OCI-LY1 (cell line): ENCODE data around the gene ZNF618.

ENCODE experiments used
- H2AFZ ChIP-seq: fragments of 200-600 bp; sonication (generic), shearing (Covaris generic); 2 replicates; pipeline ENCODE4 v1.6.0; 2014; ENCODE audit warnings: antibody characterized with exemption, mild to moderate bottlenecking, low read length
- H3F3A ChIP-seq: fragments of 200-600 bp; sonication (generic), shearing (Covaris generic); 2 replicates; pipeline ENCODE4 v1.6.0; 2014; ENCODE audit warnings: mild to moderate bottlenecking, antibody characterized with exemption, low read length, moderate library complexity; ENCODE audit not compliant: insufficient read depth
- H3K27ac ChIP-seq: fragments of 200-600 bp; sonication (generic); 2 replicates; pipeline ENCODE4 v1.5.1; 2014; ENCODE audit warnings: low read length, mixed run types, mild to moderate bottlenecking, low read depth; ENCODE audit not compliant: poor library complexity, severe bottlenecking
- H3K27me3 ChIP-seq: fragments of 200-600 bp; sonication (generic); 2 replicates; pipeline ENCODE4 v1.6.0; 2014; ENCODE audit warnings: antibody characterized with exemption, mild to moderate bottlenecking, low read length, moderate library complexity; ENCODE audit not compliant: insufficient read depth
- H3K36me3 ChIP-seq: fragments of 200-600 bp; sonication (generic); 2 replicates; pipeline ENCODE4 v1.6.1; 2014; ENCODE audit warnings: mild to moderate bottlenecking, antibody characterized with exemption, low read length, moderate library complexity, mixed read lengths; ENCODE audit not compliant: insufficient read depth
- H3K4me1 ChIP-seq: fragments of 200-600 bp; sonication (generic); 2 replicates; pipeline ENCODE4 v1.5.1; 2014; ENCODE audit warnings: mild to moderate bottlenecking, low read length, moderate library complexity; ENCODE audit not compliant: insufficient read depth, severe bottlenecking
- H3K4me2 ChIP-seq: fragments of 200-600 bp; sonication (generic), shearing (Covaris generic); 2 replicates; pipeline ENCODE4 v1.6.1; 2014; ENCODE audit warnings: low read length
- H3K4me3 ChIP-seq: fragments of 200-600 bp; sonication (generic); 2 replicates; pipeline ENCODE4 v1.5.1; 2014; ENCODE audit warnings: low read length, low read depth, mild to moderate bottlenecking, mixed read lengths; ENCODE audit not compliant: poor library complexity, severe bottlenecking
- H3K79me2 ChIP-seq: fragments of 200-600 bp; shearing (Covaris generic); 2 replicates; pipeline ENCODE4 v1.6.1; 2016; ENCODE audit warnings: mixed run types, low read length, mixed read lengths; ENCODE audit not compliant: insufficient read depth
- H3K9ac ChIP-seq: fragments of 200-600 bp; sonication (generic), shearing (Covaris generic); 2 replicates; pipeline ENCODE4 v1.6.1; 2014; ENCODE audit warnings: mild to moderate bottlenecking, low read length, mixed read lengths
- H3K9me2 ChIP-seq: fragments of 200-600 bp; sonication (generic), shearing (Covaris generic); 2 replicates; pipeline ENCODE4 v1.6.1; 2014; ENCODE audit warnings: low read depth, mild to moderate bottlenecking, low read length, mixed read lengths
- H3K9me3 ChIP-seq: fragments of 200-600 bp; shearing (Covaris generic); 2 replicates; pipeline ENCODE4 v1.6.1; 2014; ENCODE audit warnings: low read length, mixed read lengths
- H4K20me1 ChIP-seq: fragments of 200-600 bp; sonication (generic), shearing (Covaris generic); 2 replicates; pipeline ENCODE4 v1.6.0; 2016; ENCODE audit warnings: mild to moderate bottlenecking, low read length; ENCODE audit not compliant: insufficient read depth
- EZH2 ChIP-seq: fragments of 200-600 bp; sonication (generic), shearing (Covaris generic); IDR thresholded peaks from 2 replicates; pipeline ENCODE4 v1.8.0; 2017; ENCODE audit warnings: borderline replicate concordance, mixed run types, mild to moderate bottlenecking, antibody characterized with exemption, low read length, moderate library complexity, mixed read lengths
- TF ChIP-seq, protein P1 (sequence below): fragments of 200-600 bp; sonication (generic), shearing (Covaris generic); IDR thresholded peaks from 2 replicates; pipeline ENCODE4 v1.5.1; 2017; ENCODE audit warnings: mild to moderate bottlenecking, antibody characterized with exemption, low read length, moderate library complexity, mixed read lengths

Gene ZNF618

DNA sequence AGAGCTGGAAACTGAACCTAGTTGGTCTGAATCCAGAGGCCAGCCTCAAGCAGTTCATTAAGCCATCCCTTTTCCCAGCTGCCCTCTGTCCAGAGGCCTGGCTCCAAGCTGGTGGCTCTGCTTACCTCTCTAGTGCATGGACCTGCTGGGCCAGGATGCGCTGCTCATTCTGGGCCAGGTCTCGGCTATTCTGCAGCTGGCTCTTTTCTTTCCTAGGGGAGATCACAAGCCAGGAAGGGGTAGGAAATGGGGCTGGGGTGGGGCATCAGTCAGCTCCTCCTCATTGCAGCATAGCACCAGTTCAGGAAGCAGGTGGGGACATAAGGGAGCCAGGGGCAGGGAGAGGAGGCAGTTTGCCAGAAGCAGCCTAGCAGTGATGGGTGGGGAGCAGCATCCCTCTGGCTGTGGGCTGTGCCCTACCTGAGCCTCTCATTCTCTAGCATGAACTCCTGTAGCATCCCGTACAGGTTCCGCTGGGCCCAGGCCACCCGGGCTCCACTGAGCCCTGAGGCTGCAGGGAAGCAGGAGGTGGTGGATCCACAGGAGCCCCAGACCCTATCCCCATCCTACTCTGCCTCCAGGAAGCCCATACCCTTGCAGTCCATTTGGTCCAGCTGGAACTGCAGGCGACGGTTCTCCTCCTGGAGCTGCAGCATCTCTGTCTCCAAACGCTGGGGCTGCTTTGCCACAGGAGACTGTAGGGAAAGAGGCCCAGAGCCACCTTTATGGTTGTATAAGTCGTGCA lies 217.8 kb downstream of the ZNF618 start:
- Histone ChIP-seq H3K9ac (no peak overlapping the region), H3K27ac (no peak overlapping the region), H3K27me3 (no peaks in the 10 kb centered on the region), H3K4me2 (no peak overlapping the region), H2AFZ (no peak overlapping the region), H3K9me3 (no peaks in the 10 kb centered on the region), H3K9me2 (no peaks in the 10 kb centered on the region), H4K20me1 (no peaks in the 10 kb centered on the region), H3K4me1 (no peaks in the 10 kb centered on the region), H3F3A (no peaks in the 10 kb centered on the region), H3K36me3 (no peaks in the 10 kb centered on the region), H3K4me3 (no peak overlapping the region), H3K79me2 (no peaks in the 10 kb centered on the region)
- TF ChIP-seq, protein P1, sequence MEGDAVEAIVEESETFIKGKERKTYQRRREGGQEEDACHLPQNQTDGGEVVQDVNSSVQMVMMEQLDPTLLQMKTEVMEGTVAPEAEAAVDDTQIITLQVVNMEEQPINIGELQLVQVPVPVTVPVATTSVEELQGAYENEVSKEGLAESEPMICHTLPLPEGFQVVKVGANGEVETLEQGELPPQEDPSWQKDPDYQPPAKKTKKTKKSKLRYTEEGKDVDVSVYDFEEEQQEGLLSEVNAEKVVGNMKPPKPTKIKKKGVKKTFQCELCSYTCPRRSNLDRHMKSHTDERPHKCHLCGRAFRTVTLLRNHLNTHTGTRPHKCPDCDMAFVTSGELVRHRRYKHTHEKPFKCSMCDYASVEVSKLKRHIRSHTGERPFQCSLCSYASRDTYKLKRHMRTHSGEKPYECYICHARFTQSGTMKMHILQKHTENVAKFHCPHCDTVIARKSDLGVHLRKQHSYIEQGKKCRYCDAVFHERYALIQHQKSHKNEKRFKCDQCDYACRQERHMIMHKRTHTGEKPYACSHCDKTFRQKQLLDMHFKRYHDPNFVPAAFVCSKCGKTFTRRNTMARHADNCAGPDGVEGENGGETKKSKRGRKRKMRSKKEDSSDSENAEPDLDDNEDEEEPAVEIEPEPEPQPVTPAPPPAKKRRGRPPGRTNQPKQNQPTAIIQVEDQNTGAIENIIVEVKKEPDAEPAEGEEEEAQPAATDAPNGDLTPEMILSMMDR, result no peak
- TF ChIP-seq EZH2, result no peak

DNA sequence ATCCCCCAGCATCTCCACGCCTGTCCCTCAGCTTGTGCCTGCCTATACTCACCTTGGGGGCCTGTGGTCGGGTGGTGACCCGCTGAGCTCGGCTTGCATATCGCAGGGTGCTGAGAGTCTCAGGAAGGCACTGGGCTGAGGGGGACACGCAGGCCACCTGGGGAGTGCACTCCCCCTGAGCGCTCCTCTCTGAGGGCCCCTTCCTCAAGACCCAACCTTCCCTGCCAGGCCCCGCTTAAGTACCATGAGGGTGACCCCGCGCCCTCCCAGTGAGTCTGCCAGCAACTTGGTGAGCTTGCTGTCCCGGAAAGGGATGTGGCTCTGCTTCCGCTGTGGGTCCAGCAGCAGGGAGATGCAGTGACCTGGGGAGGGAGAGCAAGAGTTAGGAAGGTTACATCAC lies 218.9 kb downstream of the ZNF618 start:
- Histone ChIP-seq H3K9ac (no peak overlapping the region), H3K36me3 (no peaks in the 10 kb centered on the region), H3K79me2 (no peaks in the 10 kb centered on the region), H3K27ac (no peak overlapping the region), H3K9me2 (no peaks in the 10 kb centered on the region), H3F3A (no peaks in the 10 kb centered on the region), H3K4me1 (no peaks in the 10 kb centered on the region), H3K9me3 (no peaks in the 10 kb centered on the region), H3K4me2 (no peak overlapping the region), H3K4me3 (no peak overlapping the region), H3K27me3 (no peaks in the 10 kb centered on the region), H2AFZ (no peak overlapping the region), H4K20me1 (no peaks in the 10 kb centered on the region)
- TF ChIP-seq EZH2, result no peak
- TF ChIP-seq, protein P1, result no peak

DNA sequence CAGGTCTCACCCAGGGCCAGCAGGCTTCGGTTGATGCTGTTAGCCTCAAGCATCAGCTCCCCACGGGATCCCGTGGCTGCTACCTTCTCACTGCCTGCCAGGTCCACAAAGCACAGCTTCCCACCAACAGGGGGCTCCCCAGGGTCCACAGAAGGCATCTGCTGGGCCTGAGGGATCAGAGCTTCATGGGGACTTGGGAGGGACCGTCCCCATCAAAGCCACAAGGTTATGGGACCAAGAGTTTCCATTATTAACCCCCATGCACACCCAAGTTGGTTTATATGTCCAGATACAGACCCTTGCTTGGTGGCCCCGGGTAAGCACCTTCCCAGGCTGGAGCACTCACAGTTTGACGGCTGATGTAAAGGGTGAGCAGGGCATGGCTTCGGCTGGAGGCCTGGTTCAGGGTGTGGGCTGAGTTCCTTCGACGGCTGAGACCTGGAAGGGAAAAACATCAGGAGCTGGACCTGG lies 220.0 kb downstream of the ZNF618 start:
- no peak for TF ChIP-seq EZH2
- TF ChIP-seq, protein P1, result no peak
- Histone ChIP-seq H2AFZ (no peak overlapping the region), H3K9me3 (no peaks in the 10 kb centered on the region), H3K9ac (no peak overlapping the region), H3K79me2 (no peaks in the 10 kb centered on the region), H3F3A (no peaks in the 10 kb centered on the region), H3K27ac (no peak overlapping the region), H3K36me3 (no peaks in the 10 kb centered on the region), H4K20me1 (no peaks in the 10 kb centered on the region), H3K4me1 (no peaks in the 10 kb centered on the region), H3K9me2 (no peaks in the 10 kb centered on the region), H3K27me3 (no peaks in the 10 kb centered on the region), H3K4me3 (no peak overlapping the region), H3K4me2 (no peak overlapping the region)
